H1 (cell line): ENCODE results near the gene CDADC1. TPM values are rescaled to one million over a fixed set of nuclear protein-coding genes. Genes with fewer than 3 reads are reported as not detected.

Experiments used
- POLR2A ChIP-seq, 2 experiments: IDR thresholded peaks; 1 replicate in 1 of 2; 2 replicates in 1 of 2; pipeline ENCODE4 v1.6.1; 2011; ENCODE audit warnings: low read depth in 2 of 2, low read length in 2 of 2, mild to moderate bottlenecking in 2 of 2; ENCODE audit errors: control extremely low read depth in 1 of 2
- RAD21 ChIP-seq, 2 experiments: IDR thresholded peaks in 1 of 2; conservative IDR thresholded peaks in 1 of 2; 2 replicates each; pipeline ENCODE4 v1.6.1; 2011; ENCODE audit warnings: low read depth in 2 of 2, low read length in 2 of 2, improper control_type of control experiment in 1 of 2, inconsistent platforms in 1 of 2, mild to moderate bottlenecking in 1 of 2, moderate library complexity in 1 of 2
- RNF2 ChIP-seq: fragments of 200-900, 300-1000 bp; sonication (generic); IDR thresholded peaks from 2 replicates; pipeline ENCODE4 v1.7.1; 2016; ENCODE audit warnings: borderline replicate concordance, low read depth, mild to moderate bottlenecking, antibody characterized with exemption, low read length; ENCODE audit not compliant: poor library complexity, severe bottlenecking; ENCODE audit errors: missing control alignments
- SIX5 ChIP-seq: IDR thresholded peaks from 2 replicates; pipeline ENCODE4 v1.6.1; 2011; ENCODE audit warnings: mild to moderate bottlenecking, low read depth, low read length
- polyA plus RNA-seq, 7 experiments: library from polyadenylated mRNA; depleted of rRNA in 3 of 7; stranded (reverse) in 5 of 7; unstranded in 2 of 7; fragments of >200 nt in 5 of 7; fragments of 200-250 nt in 2 of 7; gene quantifications; 1 replicate in 5 of 7; 2 replicates in 1 of 7; 4 replicates in 1 of 7; pipeline versions ENCODE4 v1.2.1 to v1.2.3, GENCODE V29; 2011 to 2013; ENCODE audit warnings: missing spikeins in 2 of 7, mixed read lengths in 2 of 7
- total RNA-seq: library from RNA; stranded (reverse); fragmentation: NEBNext Ultra II Directional; extraction: Animal tissue kit (Norgen Biotek cat#: 25700); gene quantifications from 2 replicates; pipeline ENCODE4 v1.2.1, GENCODE V29; 2021

Gene CDADC1
- total and polyA plus RNA-seq, 2 of the 8 experiments (the other 6 are each of a cell fraction or from before 2014, with no cell fraction given), result 0.98 to 2.7 TPM

DNA sequence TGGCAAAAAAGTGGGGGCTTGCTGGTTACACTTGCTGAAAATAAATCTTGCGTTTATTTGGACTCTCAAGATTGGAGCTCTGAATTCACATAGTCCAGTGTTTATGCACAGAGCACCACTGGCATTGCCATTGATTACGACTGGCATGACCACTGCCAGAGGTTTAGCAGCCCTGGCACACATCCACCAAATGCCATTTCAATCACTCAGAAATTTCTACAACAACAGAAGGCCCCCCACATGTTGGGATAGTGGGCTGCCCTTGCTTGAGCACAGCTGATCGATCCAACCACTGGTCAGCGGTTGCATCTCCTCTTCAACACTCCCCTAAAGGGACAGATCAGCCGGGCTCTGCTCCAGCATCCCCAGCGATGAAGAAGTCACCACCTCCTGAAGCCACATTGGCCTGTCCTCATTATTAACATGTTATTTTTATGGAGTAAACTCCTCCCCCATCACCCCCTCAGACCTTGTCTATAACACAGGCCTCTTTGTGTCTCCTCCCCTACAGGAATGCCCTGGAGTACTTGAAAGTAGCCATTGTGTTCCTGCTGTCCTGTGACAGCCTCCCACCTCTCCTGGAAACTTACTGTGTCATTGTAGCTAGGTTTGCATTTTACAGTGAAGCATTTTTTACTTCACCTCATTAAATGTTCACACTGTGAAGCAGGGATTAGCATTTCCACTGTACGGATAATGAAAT lies 51.3 kb downstream of the CDADC1 start (continued):
- no peak for TF ChIP-seq RNF2
- TF ChIP-seq SIX5, result no peak
- no peak for TF ChIP-seq RAD21 (IDR thresholded peaks at IDR 0.05 in 1 of 2, conservative IDR thresholded peaks at IDR 0.05 in 1 of 2; ENCODE audit: low read depth in 2 of 2, low read length in 2 of 2)
- no peak for TF ChIP-seq POLR2A (IDR thresholded peaks at IDR 0.05; ENCODE audit: control extremely low read depth in 1 of 2, low read depth in 2 of 2, low read length in 2 of 2)
